Caco-2 (cell line): ENCODE measurements around the gene VARS2. TPM values are rescaled to one million over a fixed set of nuclear protein-coding genes. Genes with fewer than 3 reads are reported as not detected.
"Not testable (repeated sequence)": the region's sequence is repeated elsewhere in the genome, so short reads cannot be mapped to it uniquely, and the experiment has no call there.

ENCODE experiments used
- BruUV-seq: library from RNA; stranded (reverse); fragments of 400-500 nt; replicated peaks from 2 replicates; lab custom pipeline; 2021; lab: Mats Ljungman, UMichigan
- CTCF ChIA-PET: fragments of 300-600 bp; sonication (Branson Sonifier 250); formaldehyde crosslinking; loops from one replicate; lab custom pipeline; 2022; ENCODE audit warnings: antibody characterized with exemption; lab: Charles Lee
- POLR2A ChIA-PET: fragments of 300-600 bp; sonication (Branson Sonifier 250); formaldehyde crosslinking; loops from one replicate; lab custom pipeline; 2022; ENCODE audit warnings: antibody characterized with exemption; lab: Charles Lee
- DNase-seq, 2 experiments: peaks; one replicate each; pipeline versions ENCODE4 v3.0.0 to v3.0.0-alpha.2; 2020 to 2022
- H3K27me3 ChIP-seq: replicated peaks from 2 replicates; pipeline ENCODE4 v1.6.0; 2011; ENCODE audit warnings: low read length; ENCODE audit not compliant: control insufficient read depth, insufficient read depth
- H3K36me3 ChIP-seq: 2 replicates; pipeline ENCODE4 v1.5.1; 2011; ENCODE audit warnings: low read length; ENCODE audit not compliant: control insufficient read depth, insufficient read depth
- H3K4me1 ChIP-seq: fragments of 250-450 bp; sonication (Bioruptor Pico); 2 replicates; pipeline ENCODE4 v1.5.1; 2020; ENCODE audit warnings: mild to moderate bottlenecking
- H3K4me3 ChIP-seq: 2 replicates; pipeline ENCODE4 v1.5.1; 2011; ENCODE audit warnings: low read depth, mild to moderate bottlenecking, control low read depth, low read length
- H3K9me3 ChIP-seq: fragments of 250-450 bp; sonication (Bioruptor Pico); 2 replicates; pipeline ENCODE4 v1.5.1; 2020; ENCODE audit warnings: mild to moderate bottlenecking, moderate library complexity
- H3K27ac Mint-ChIP-seq: one replicate; pipeline ENCODE4 v1.8.0; 2022; ENCODE audit warnings: mixed read lengths; ENCODE audit not compliant: unreplicated experiment
- H3K27me3 Mint-ChIP-seq: one replicate; pipeline ENCODE4 v1.8.0; 2022; ENCODE audit warnings: mixed read lengths; ENCODE audit not compliant: insufficient read depth, unreplicated experiment
- H3K36me3 Mint-ChIP-seq: one replicate; pipeline ENCODE4 v1.8.0; 2022; ENCODE audit warnings: mild to moderate bottlenecking, mixed read lengths; ENCODE audit not compliant: insufficient read depth, unreplicated experiment
- H3K4me1 Mint-ChIP-seq: one replicate; pipeline ENCODE4 v1.8.0; 2022; ENCODE audit warnings: low read depth, mixed read lengths; ENCODE audit not compliant: unreplicated experiment
- H3K4me3 Mint-ChIP-seq: one replicate; pipeline ENCODE4 v1.8.0; 2022; ENCODE audit warnings: mild to moderate bottlenecking, moderate library complexity, mixed read lengths; ENCODE audit not compliant: unreplicated experiment
- H3K9me3 Mint-ChIP-seq: one replicate; pipeline ENCODE4 v1.8.0; 2022; ENCODE audit warnings: mixed read lengths; ENCODE audit not compliant: unreplicated experiment
- intact Hi-C: fragments of 100-400 bp; cut with micrococcal nuclease; formaldehyde crosslinking; loops from one replicate; pipeline ENCODE4 v1.10.0; 2022; ENCODE audit not compliant: unreplicated experiment
- total RNA-seq: library from RNA; stranded (reverse); gene quantifications from 2 replicates; pipeline ENCODE4 v1.2.3, GENCODE V29; 2022
- TF ChIP-seq, protein P1 (sequence below), 2 experiments: fragments of 200-600 bp in 1 of 2; IDR thresholded peaks; 1 replicate in 1 of 2; 2 replicates in 1 of 2; pipeline versions ENCODE4 v1.5.1 to v1.8.0; 2011 to 2022; ENCODE audit warnings: antibody characterized with exemption in 1 of 2, control low read depth in 1 of 2, inconsistent platforms in 1 of 2, low read depth in 1 of 2, low read length in 1 of 2, mild to moderate bottlenecking in 1 of 2, moderate library complexity in 1 of 2; ENCODE audit not compliant: insufficient read depth in 1 of 2, severe bottlenecking in 1 of 2, unreplicated experiment in 1 of 2

VARS2 gene
- total RNA-seq, 1 experiment from 2014 or later: 37.5 TPM

DNA sequence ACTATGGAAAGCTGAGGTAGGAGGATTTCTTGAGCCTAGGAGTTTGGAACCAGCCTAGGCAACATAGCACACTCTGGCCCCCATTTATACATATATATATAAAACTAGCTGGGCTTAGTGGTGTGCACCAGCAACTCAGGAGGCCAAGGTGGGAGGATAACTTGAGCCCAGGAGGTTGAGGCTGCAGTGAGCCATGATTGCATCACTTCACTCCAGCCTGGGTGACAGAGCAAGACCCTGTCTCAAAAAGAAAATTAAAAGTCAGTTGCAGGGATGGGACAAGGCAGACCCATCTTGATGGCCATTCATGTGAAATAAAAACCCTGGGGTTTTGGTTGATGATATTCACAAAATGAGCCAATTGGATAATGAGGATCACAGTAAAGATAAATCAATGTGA lies 12.6 kb upstream of the VARS2 start:
- no peak for DNase-seq
- Histone ChIP-seq H3K9me3 (no peaks in the 10 kb centered on the region), H3K36me3 (peaks cover under 1% of the 10 kb centered on the region; the same call in 1 of the 2 replicates), H3K4me3 (no peak overlapping the region), H3K27me3 (no peaks in the 10 kb centered on the region), H3K4me1 (no peaks in the 10 kb centered on the region)
- ChIA-PET POLR2A (interaction anchor here (1.0 kb wide), 1 partner anchor 58 kb away, joined by 6 read pairs; no protein-coding TSS in a partner anchor), CTCF (no interaction called here)
- Mint-ChIP-seq H3K9me3 (no peaks in the 10 kb centered on the region), H3K4me3 (no peak overlapping the region), H3K27ac (no peak overlapping the region), H3K4me1 (peaks cover 9% of the 10 kb centered on the region), H3K27me3 (no peaks in the 10 kb centered on the region), H3K36me3 (peaks cover 15% of the 10 kb centered on the region)
- intact Hi-C loops: no loop called here
- BruUV-seq: no TSS peak
- TF ChIP-seq, protein P1, sequence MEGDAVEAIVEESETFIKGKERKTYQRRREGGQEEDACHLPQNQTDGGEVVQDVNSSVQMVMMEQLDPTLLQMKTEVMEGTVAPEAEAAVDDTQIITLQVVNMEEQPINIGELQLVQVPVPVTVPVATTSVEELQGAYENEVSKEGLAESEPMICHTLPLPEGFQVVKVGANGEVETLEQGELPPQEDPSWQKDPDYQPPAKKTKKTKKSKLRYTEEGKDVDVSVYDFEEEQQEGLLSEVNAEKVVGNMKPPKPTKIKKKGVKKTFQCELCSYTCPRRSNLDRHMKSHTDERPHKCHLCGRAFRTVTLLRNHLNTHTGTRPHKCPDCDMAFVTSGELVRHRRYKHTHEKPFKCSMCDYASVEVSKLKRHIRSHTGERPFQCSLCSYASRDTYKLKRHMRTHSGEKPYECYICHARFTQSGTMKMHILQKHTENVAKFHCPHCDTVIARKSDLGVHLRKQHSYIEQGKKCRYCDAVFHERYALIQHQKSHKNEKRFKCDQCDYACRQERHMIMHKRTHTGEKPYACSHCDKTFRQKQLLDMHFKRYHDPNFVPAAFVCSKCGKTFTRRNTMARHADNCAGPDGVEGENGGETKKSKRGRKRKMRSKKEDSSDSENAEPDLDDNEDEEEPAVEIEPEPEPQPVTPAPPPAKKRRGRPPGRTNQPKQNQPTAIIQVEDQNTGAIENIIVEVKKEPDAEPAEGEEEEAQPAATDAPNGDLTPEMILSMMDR (IDR thresholded peaks at IDR 0.05; ENCODE audit: insufficient read depth in 1 of 2, low read depth in 1 of 2, low read length in 1 of 2, severe bottlenecking in 1 of 2, unreplicated experiment in 1 of 2): no peak

DNA sequence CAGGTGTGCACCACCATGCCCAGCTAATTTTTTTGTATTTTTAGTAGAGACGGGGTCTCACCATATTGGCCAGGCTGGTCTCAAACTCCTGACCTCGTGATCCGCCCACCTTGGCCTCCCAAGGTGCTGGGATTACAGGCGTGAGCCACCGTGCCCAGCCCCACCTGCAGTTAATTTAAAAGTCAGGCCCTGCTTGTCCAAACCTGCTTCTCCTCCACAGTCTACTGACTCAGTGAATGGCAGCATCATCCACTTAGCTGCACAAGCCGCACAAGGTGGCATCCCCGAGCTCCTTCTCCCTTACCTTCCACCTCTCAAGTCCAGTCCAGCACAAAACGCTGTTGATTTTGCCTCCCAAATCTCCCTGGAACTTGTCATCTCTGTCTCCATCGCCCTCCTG lies 11.8 kb upstream of the VARS2 start:
- H3K4me1 Mint-ChIP-seq, BruUV-seq, H3K27me3 ChIP-seq, H3K4me1 ChIP-seq, intact Hi-C loops, H3K4me3 Mint-ChIP-seq, DNase-seq, H3K27me3 Mint-ChIP-seq, H3K4me3 ChIP-seq, H3K36me3 ChIP-seq, H3K27ac Mint-ChIP-seq, H3K9me3 ChIP-seq, H3K9me3 Mint-ChIP-seq: not testable (repeated sequence)
- ChIA-PET POLR2A (interaction anchor here (0.6 to 1.0 kb wide), 2 partner anchors 11 to 58 kb away, joined by 3 to 6 read pairs; no protein-coding TSS in a partner anchor), CTCF (interaction anchor here (0.6 kb wide), 1 partner anchor 178 kb away, joined by 3 read pairs; no protein-coding TSS in a partner anchor)
- peaks cover 15% of the 10 kb centered on the region for H3K36me3 Mint-ChIP-seq

DNA sequence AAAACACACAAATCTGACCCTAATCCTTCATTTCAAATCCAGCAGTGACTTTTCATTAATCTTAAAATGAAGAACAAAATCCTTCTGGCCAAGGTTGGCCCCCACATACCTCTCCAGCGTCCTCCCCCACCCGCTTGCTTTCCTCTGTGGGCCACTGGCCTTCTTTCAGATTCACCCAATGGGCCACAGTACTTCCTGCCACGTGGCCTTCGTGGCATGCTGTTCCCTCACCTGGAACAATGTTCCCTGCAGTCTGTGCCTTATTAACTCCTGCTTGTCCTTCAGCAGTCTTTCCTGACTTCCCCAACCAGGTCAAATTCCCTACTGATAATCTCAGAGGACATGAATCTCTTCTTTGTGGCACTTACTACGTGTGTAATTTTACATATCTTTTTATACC lies 11.3 kb upstream of the VARS2 start:
- Histone ChIP-seq H3K27me3 (no peaks in the 10 kb centered on the region), H3K4me3 (no peak overlapping the region), H3K9me3 (no peaks in the 10 kb centered on the region), H3K4me1 (peaks cover 4% of the 10 kb centered on the region; the same call in 1 of the 2 replicates), H3K36me3 (no peaks in the 10 kb centered on the region; the same call in 1 of the 2 replicates)
- intact Hi-C loops: no loop called here
- no peak overlapping the region for H3K27ac Mint-ChIP-seq
- no TSS peak for BruUV-seq
- H3K36me3 Mint-ChIP-seq: peaks cover 15% of the 10 kb centered on the region
- no peak overlapping the region for H3K4me3 Mint-ChIP-seq
- POLR2A ChIA-PET: no interaction called here
- CTCF ChIA-PET: interaction anchor here (0.6 kb wide), 1 partner anchor 62 kb away, joined by 4 read pairs; no protein-coding TSS in a partner anchor
- H3K4me1 Mint-ChIP-seq: peaks cover 9% of the 10 kb centered on the region
- H3K9me3 Mint-ChIP-seq: no peaks in the 10 kb centered on the region
- TF ChIP-seq, protein P1 (IDR thresholded peaks at IDR 0.05; ENCODE audit: insufficient read depth in 1 of 2, low read depth in 1 of 2, low read length in 1 of 2, severe bottlenecking in 1 of 2, unreplicated experiment in 1 of 2): no peak
- no peak for DNase-seq
- H3K27me3 Mint-ChIP-seq: no peaks in the 10 kb centered on the region
